ENCODE measurements around the gene STARD13. TPM values are rescaled to one million over a fixed set of nuclear protein-coding genes. Genes with fewer than 3 reads are reported as not detected.

Gene STARD13
- total RNA-seq, 1 experiment from 2014 or later = 9.1 TPM

DNA sequence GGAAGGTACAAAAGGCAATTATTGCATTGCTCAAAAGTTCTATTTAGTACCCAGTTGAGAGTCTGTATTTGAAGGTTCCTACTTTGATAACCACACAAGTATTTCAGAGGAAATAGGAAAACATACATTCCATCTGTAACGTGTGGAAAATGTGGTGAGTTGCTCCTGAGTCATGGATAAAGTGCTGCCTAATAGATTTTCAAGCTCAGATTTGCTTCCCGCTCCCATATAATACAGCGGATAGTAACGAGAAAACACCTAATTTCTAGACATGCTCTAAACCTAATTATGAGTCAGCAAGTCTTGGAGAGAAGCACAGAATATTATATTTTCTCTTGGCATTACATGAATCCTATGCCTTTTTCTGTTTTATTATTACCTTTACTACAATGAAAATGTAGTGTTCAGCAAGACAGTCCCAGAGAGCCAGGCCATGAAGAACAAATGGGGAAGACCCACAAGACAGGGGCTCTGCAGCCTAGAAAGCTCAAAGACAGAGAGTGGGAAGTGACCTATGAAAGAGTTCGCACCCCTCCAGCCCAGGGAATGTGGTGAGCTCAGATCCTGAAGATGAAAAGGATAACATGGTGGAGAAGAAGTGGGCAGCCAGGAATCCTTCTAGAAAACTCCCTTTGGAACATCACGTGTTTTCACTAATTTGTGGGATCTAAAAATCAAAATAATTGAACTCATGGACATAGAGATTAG, 116.1 kb downstream of the STARD13 start:
- no peak overlapping the region for H3K4me3 Mint-ChIP-seq (ENCODE audit: unreplicated experiment)
- H3K27me3 Mint-ChIP-seq (ENCODE audit: insufficient read depth, unreplicated experiment) = no peaks in the 10 kb centered on the region
- H3K4me3 ChIP-seq (ENCODE audit: low read depth, low read length) = no peak overlapping the region
- CTCF ChIA-PET = interaction anchor here (0.6 kb wide), 2 partner anchors 129 to 271 kb away, joined by 5 to 6 read pairs; no protein-coding TSS in a partner anchor
- intact Hi-C loops (cut with micrococcal nuclease; ENCODE audit: unreplicated experiment) = no loop called here
- no TSS peak for BruUV-seq (replicated peaks)
- no peak for DNase-seq
- TF ChIP-seq, protein P1, sequence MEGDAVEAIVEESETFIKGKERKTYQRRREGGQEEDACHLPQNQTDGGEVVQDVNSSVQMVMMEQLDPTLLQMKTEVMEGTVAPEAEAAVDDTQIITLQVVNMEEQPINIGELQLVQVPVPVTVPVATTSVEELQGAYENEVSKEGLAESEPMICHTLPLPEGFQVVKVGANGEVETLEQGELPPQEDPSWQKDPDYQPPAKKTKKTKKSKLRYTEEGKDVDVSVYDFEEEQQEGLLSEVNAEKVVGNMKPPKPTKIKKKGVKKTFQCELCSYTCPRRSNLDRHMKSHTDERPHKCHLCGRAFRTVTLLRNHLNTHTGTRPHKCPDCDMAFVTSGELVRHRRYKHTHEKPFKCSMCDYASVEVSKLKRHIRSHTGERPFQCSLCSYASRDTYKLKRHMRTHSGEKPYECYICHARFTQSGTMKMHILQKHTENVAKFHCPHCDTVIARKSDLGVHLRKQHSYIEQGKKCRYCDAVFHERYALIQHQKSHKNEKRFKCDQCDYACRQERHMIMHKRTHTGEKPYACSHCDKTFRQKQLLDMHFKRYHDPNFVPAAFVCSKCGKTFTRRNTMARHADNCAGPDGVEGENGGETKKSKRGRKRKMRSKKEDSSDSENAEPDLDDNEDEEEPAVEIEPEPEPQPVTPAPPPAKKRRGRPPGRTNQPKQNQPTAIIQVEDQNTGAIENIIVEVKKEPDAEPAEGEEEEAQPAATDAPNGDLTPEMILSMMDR (IDR thresholded peaks at IDR 0.05; ENCODE audit: insufficient read depth in 1 of 2, low read depth in 1 of 2, low read length in 1 of 2, severe bottlenecking in 1 of 2, unreplicated experiment in 1 of 2) = no peak
- H3K4me1 ChIP-seq = peaks cover 2% of the 10 kb centered on the region; the same call in 1 of the 2 replicates
- no peak overlapping the region for H3K27ac Mint-ChIP-seq (ENCODE audit: unreplicated experiment)
- peaks cover 8% of the 10 kb centered on the region for H3K4me1 Mint-ChIP-seq (ENCODE audit: low read depth, unreplicated experiment)
- POLR2A ChIA-PET = no interaction called here
- no peaks in the 10 kb centered on the region for H3K9me3 ChIP-seq
- H3K36me3 Mint-ChIP-seq (ENCODE audit: insufficient read depth, unreplicated experiment) = no peaks in the 10 kb centered on the region
- H3K9me3 Mint-ChIP-seq (ENCODE audit: unreplicated experiment) = no peaks in the 10 kb centered on the region
- peaks cover 1% of the 10 kb centered on the region; the same call in 1 of the 2 replicates for H3K36me3 ChIP-seq (ENCODE audit: control insufficient read depth, insufficient read depth, low read length)
- no peaks in the 10 kb centered on the region for H3K27me3 ChIP-seq (replicated peaks; ENCODE audit: control insufficient read depth, insufficient read depth, low read length)

DNA sequence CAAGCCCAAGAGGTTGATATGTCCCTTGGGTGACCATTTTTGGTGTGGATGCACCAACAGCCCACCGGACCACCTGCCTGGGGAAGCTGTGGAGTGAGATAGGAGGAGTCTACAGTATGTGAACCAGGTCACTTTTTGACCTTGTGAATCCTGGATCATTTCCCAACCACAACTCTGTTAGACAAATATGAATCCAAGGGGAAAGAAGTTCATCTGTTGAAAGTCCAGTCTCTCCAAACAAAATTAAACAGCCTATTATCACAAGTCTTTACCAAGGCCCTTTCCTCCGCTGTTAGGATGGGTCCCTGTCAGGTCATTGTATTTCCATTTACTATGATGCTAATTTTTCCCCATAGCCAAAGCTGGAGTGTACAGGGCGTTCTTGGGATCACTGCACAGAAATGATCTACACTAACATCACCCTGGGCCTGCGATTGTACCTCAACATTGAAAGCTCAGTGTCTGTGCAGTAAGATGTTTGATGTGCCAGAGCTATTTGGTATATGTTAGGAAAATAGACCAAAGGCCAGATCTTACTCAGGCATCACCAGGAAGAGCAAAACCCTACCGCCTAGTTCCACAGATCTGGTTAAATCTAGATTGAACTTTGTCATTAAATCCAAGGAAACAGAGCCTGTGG, 117.1 kb downstream of the STARD13 start:
- no peak overlapping the region for H3K27ac Mint-ChIP-seq (ENCODE audit: unreplicated experiment)
- Histone ChIP-seq H3K36me3 (ENCODE audit: control insufficient read depth, insufficient read depth, low read length) (peaks cover 1% of the 10 kb centered on the region; the same call in 1 of the 2 replicates), H3K27me3 (replicated peaks; ENCODE audit: control insufficient read depth, insufficient read depth, low read length) (no peaks in the 10 kb centered on the region), H3K9me3 (no peaks in the 10 kb centered on the region), H3K4me1 (peaks cover 9% of the 10 kb centered on the region; the same call in 1 of the 2 replicates), H3K4me3 (ENCODE audit: low read depth, low read length) (no peak overlapping the region)
- H3K9me3 Mint-ChIP-seq (ENCODE audit: unreplicated experiment) = no peaks in the 10 kb centered on the region
- no peak for DNase-seq
- no peaks in the 10 kb centered on the region for H3K36me3 Mint-ChIP-seq (ENCODE audit: insufficient read depth, unreplicated experiment)
- POLR2A ChIA-PET = no interaction called here
- no peak overlapping the region for H3K4me3 Mint-ChIP-seq (ENCODE audit: unreplicated experiment)
- TF ChIP-seq, protein P1 (IDR thresholded peaks at IDR 0.05; ENCODE audit: insufficient read depth in 1 of 2, low read depth in 1 of 2, low read length in 1 of 2, severe bottlenecking in 1 of 2, unreplicated experiment in 1 of 2) = no peak
- H3K4me1 Mint-ChIP-seq (ENCODE audit: low read depth, unreplicated experiment) = peaks cover 8% of the 10 kb centered on the region
- no TSS peak for BruUV-seq (replicated peaks)
- H3K27me3 Mint-ChIP-seq (ENCODE audit: insufficient read depth, unreplicated experiment) = no peaks in the 10 kb centered on the region
- CTCF ChIA-PET = interaction anchor here (0.6 kb wide), 1 partner anchor 270 kb away, joined by 5 read pairs; no protein-coding TSS in a partner anchor
- intact Hi-C loops (cut with micrococcal nuclease; ENCODE audit: unreplicated experiment) = no loop called here

DNA sequence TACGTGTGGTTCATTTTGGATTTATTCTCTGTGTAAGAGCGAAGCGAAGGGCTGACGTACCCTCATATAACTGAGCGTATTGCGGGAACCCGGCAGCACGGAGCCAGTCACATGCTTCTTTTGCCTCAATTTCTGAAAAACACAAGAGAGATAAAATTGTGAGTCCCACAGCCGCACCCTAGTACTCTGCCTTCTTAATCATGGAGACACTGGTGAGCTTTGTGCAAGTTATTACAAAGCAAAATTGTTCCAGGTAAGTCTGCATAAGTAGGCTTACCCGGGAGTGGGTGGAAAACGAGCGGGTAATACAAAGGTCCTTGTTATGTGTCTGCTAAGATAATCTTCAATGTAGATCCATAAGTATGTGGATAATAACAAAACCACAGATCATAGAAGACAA, 118.1 kb downstream of the STARD13 start:
- H3K27ac Mint-ChIP-seq (ENCODE audit: unreplicated experiment) = peak overlapping the region; percentile 36

More for the DNA sequence above, 118.1 kb downstream of the STARD13 start:
- Mint-ChIP-seq H3K9me3 (ENCODE audit: unreplicated experiment) (peaks cover 4% of the 10 kb centered on the region), H3K27me3 (ENCODE audit: insufficient read depth, unreplicated experiment) (no peaks in the 10 kb centered on the region), H3K4me1 (ENCODE audit: low read depth, unreplicated experiment) (peaks cover 8% of the 10 kb centered on the region), H3K4me3 (ENCODE audit: unreplicated experiment) (no peak overlapping the region), H3K36me3 (ENCODE audit: insufficient read depth, unreplicated experiment) (peaks cover 4% of the 10 kb centered on the region)
- H3K9me3 ChIP-seq = peaks cover 6% of the 10 kb centered on the region; the same call in 1 of the 2 replicates
- TF ChIP-seq, protein P1 (IDR thresholded peaks at IDR 0.05; ENCODE audit: insufficient read depth in 1 of 2, low read depth in 1 of 2, low read length in 1 of 2, severe bottlenecking in 1 of 2, unreplicated experiment in 1 of 2) = no peak
- BruUV-seq (replicated peaks) = no TSS peak
- ChIA-PET CTCF (no interaction called here), POLR2A (no interaction called here)
- H3K4me1 ChIP-seq = peaks cover 9% of the 10 kb centered on the region; the same call in 1 of the 2 replicates
- H3K27me3 ChIP-seq (replicated peaks; ENCODE audit: control insufficient read depth, insufficient read depth, low read length) = no peaks in the 10 kb centered on the region
- H3K36me3 ChIP-seq (ENCODE audit: control insufficient read depth, insufficient read depth, low read length) = peaks cover 1% of the 10 kb centered on the region; the same call in 1 of the 2 replicates
- intact Hi-C loops (cut with micrococcal nuclease; ENCODE audit: unreplicated experiment) = no loop called here
- no peak overlapping the region for H3K4me3 ChIP-seq (ENCODE audit: low read depth, low read length)
- no peak for DNase-seq

All from Caco-2 (cell line).